ENCODE results near the gene RBM34. TPM values are rescaled to one million over a fixed set of nuclear protein-coding genes. Genes with fewer than 3 reads are reported as not detected.
A peak's percentile ranks its signal among the peaks of the same experiment; 100 is the strongest.

RBM34 gene
- total RNA-seq, 2 experiments from 2014 or later, result 108 to 120 TPM

- H3K27me3 Mint-ChIP-seq, result no peaks in the 10 kb centered on the region
Observed at GRCh38 chr1:235112297-235113182, 48.5 kb downstream of the RBM34 start.

DNA sequence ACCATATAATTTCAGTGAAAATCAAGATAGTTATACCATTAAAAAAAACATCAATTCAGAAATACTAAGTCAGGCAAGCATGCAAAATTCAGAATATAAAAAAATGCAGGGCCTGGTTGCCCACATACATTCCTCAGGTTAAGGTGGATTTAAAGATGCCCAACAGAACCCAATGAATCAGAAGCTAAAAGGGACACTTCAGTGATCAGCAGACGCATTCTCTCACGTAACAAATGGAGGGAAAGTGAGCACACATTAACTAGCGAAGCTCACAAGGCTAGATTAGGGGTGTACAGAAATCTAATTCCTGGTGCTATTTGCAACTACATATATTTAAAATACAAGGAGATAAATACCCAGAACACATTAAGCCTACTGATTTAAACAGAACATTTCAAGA, 49.9 kb downstream of the RBM34 start:
- no peak overlapping the region for H3K4me3 Mint-ChIP-seq
- H3K27me3 Mint-ChIP-seq, result no peaks in the 10 kb centered on the region
- no peak overlapping the region for H3K27ac Mint-ChIP-seq
- H3K9me3 Mint-ChIP-seq, result no peaks in the 10 kb centered on the region
- POLR2A ChIA-PET, result no interaction called here
- no peak for DNase-seq
- CTCF ChIA-PET, result no interaction called here
- intact Hi-C loops (cut with micrococcal nuclease), result no loop called here
- peaks cover 22% of the 10 kb centered on the region for H3K4me1 Mint-ChIP-seq (ENCODE audit: low read depth)
- peaks cover 63% of the 10 kb centered on the region for H3K36me3 Mint-ChIP-seq

More at GRCh38 chr1:235112297-235113182, 48.5 kb downstream of the RBM34 start:
- intact Hi-C loops (cut with micrococcal nuclease), result no loop called here
- CTCF ChIA-PET, result interaction anchor here (0.6 kb wide), 1 partner anchor 45 kb away, joined by 3 read pairs; no protein-coding TSS in a partner anchor
- Mint-ChIP-seq H3K36me3 (peaks cover 55% of the 10 kb centered on the region), H3K27ac (no peak overlapping the region), H3K9me3 (no peaks in the 10 kb centered on the region), H3K4me3 (no peak overlapping the region), H3K4me1 (ENCODE audit: low read depth) (peaks cover 13% of the 10 kb centered on the region)
- no peak for DNase-seq
- POLR2A ChIA-PET, result no interaction called here

DNA sequence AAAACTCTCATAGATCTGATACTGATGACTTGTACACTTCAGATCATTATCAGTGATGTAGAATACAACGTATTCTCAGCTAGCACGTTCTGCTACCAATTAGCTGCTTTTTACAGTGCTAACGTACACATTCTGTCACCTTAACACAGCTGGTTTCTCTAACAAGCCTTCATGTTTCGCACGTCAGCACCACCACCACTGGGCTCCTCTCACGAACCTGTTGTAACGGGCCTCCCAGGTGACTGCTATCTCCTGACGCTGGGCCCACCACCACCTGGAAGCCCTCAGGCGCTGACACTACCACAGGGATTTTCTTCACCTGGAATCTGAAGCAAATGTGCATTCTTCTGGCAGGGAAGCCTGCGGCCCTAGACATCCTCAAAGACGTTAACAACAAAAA, 52.2 kb downstream of the RBM34 start:
- intact Hi-C loops (cut with micrococcal nuclease), result loop anchor here (5.0 kb wide), 1 partner anchor 218 kb away; the partner anchor contains the start of genes ARID4B and GGPS1
- ChIA-PET CTCF (interaction anchor here (0.6 to 1.2 kb wide), 3 partner anchors 16 to 621 kb away, joined by 3 to 4 read pairs (median 3); no protein-coding TSS in a partner anchor), POLR2A (no interaction called here)
- H3K36me3 Mint-ChIP-seq, result peaks cover 52% of the 10 kb centered on the region
- H3K27me3 Mint-ChIP-seq, result no peaks in the 10 kb centered on the region
- peaks cover 40% of the 10 kb centered on the region for H3K4me1 Mint-ChIP-seq (ENCODE audit: low read depth)
- no peak for DNase-seq
- H3K9me3 Mint-ChIP-seq, result no peaks in the 10 kb centered on the region
- no peak overlapping the region for H3K27ac Mint-ChIP-seq
- H3K4me3 Mint-ChIP-seq, result no peak overlapping the region

GRCh38 chr1:235108185-235108593, 52.9 kb downstream of the RBM34 start:
- intact Hi-C loops (cut with micrococcal nuclease), result loop anchor here (5.0 kb wide), 1 partner anchor 219 kb away; the partner anchor contains the start of genes ARID4B and GGPS1

GRCh38 chr1:235107368-235108184, 53.5 kb downstream of the RBM34 start:
- DNase-seq, result no peak
- H3K36me3 Mint-ChIP-seq, result peaks cover 42% of the 10 kb centered on the region
- no peak overlapping the region for H3K27ac Mint-ChIP-seq
- intact Hi-C loops (cut with micrococcal nuclease), result loop anchor here (5.0 kb wide), 1 partner anchor 220 kb away; the partner anchor contains the start of genes ARID4B and GGPS1
- CTCF ChIA-PET, result interaction anchor here (1.0 to 1.2 kb wide), 2 partner anchors 14 to 16 kb away, joined by 3 read pairs; no protein-coding TSS in a partner anchor
- POLR2A ChIA-PET, result interaction anchor here (0.6 kb wide), 1 partner anchor 599 kb away, joined by 3 read pairs; no protein-coding TSS in a partner anchor
- no peaks in the 10 kb centered on the region for H3K27me3 Mint-ChIP-seq
- H3K9me3 Mint-ChIP-seq, result no peaks in the 10 kb centered on the region
- peaks cover 47% of the 10 kb centered on the region for H3K4me1 Mint-ChIP-seq (ENCODE audit: low read depth)
- H3K4me3 Mint-ChIP-seq, result no peak overlapping the region

More at GRCh38 chr1:235108185-235108593, 52.9 kb downstream of the RBM34 start:
- POLR2A ChIA-PET, result interaction anchor here (0.6 kb wide), 1 partner anchor 600 kb away, joined by 3 read pairs; no protein-coding TSS in a partner anchor
- CTCF ChIA-PET, result interaction anchor here (0.6 to 1.2 kb wide), 3 partner anchors 15 to 621 kb away, joined by 3 to 4 read pairs (median 3); no protein-coding TSS in a partner anchor
- DNase-seq, result no peak
- Mint-ChIP-seq H3K27me3 (no peaks in the 10 kb centered on the region), H3K9me3 (no peaks in the 10 kb centered on the region), H3K4me1 (ENCODE audit: low read depth) (peaks cover 43% of the 10 kb centered on the region), H3K4me3 (no peak overlapping the region), H3K36me3 (peaks cover 48% of the 10 kb centered on the region), H3K27ac (no peak overlapping the region)

GRCh38 chr1:235106457-235106856, 54.6 kb downstream of the RBM34 start:
- no peaks in the 10 kb centered on the region for H3K9me3 Mint-ChIP-seq
- no peak overlapping the region for H3K4me3 Mint-ChIP-seq
- CTCF ChIA-PET, result interaction anchor here (0.6 to 5.1 kb wide), 4 partner anchors 13 to 309 kb away, joined by 3 to 52 read pairs (median 4); no protein-coding TSS in a partner anchor
- peaks cover 39% of the 10 kb centered on the region for H3K36me3 Mint-ChIP-seq
- peaks cover 49% of the 10 kb centered on the region for H3K4me1 Mint-ChIP-seq (ENCODE audit: low read depth)
- DNase-seq, result no peak
- peak overlapping the region; percentile 50 for H3K27ac Mint-ChIP-seq
- H3K27me3 Mint-ChIP-seq, result no peaks in the 10 kb centered on the region
- POLR2A ChIA-PET, result interaction anchor here (0.7 kb wide), 1 partner anchor 847 kb away, joined by 3 read pairs; no protein-coding TSS in a partner anchor
- intact Hi-C loops (cut with micrococcal nuclease), result loop anchor here (5.0 kb wide), 1 partner anchor 221 kb away; the partner anchor contains the start of genes ARID4B and GGPS1

DNA sequence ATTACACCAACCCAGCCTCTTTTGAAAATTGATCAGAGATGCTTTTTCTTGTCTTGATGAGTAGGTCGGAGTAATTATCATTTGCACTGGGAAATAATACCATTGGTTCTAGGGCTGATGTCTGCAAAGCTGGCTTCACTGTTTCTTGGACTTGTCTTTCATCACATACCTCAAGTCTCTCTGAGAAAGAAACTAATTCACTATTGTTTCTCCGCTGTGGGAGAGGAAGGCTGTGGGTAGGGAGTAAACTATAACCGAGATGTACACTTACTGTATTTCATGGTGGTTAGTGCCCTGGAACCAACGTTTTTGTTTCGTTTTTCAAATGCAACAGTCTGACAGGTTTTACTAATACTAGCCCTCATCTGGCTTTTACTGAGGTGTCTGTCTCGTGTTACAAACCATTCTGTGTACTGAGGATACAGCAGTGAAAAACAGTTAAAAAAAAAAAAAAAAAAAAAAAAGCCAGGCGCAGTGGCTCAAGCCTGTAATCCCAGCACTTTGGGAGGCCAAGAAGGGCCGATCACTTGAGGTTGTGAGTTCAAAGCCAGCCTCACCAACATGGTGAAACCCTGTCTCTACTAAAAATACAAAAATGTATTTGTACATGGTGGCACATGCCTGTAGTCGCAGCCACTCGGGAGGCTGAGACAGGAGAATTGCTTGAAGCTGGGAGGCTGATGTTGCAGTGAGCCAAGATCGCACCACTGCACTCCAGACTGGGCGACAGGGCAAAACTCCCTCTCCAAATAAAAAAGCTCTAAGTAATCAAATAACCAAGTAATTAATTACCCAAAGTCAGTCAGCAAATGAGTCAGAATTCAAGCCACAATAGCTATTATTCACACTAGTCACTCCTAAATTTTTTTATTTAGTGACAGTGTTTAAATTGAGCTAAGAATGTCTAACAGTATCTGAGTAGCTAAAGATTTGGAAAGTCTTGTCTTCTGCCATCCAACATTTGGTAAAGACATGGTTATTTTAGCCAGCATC, 55.7 kb downstream of the RBM34 start:
- intact Hi-C loops (cut with micrococcal nuclease), result loop anchor here (1.0 to 5.0 kb wide), 3 partner anchors 56 to 222 kb away; partner anchors contain the start of genes ARID4B, GGPS1 and RBM34
- peak; percentile 40 for DNase-seq
- no peaks in the 10 kb centered on the region for H3K9me3 Mint-ChIP-seq
- no peaks in the 10 kb centered on the region for H3K27me3 Mint-ChIP-seq
- peaks cover 39% of the 10 kb centered on the region for H3K4me1 Mint-ChIP-seq (ENCODE audit: low read depth)
- H3K4me3 Mint-ChIP-seq, result peak overlapping the region; percentile 67
- POLR2A ChIA-PET, result interaction anchor here (0.8 to 1.5 kb wide), 8 partner anchors 20 to 501 kb away, joined by 3 to 7 read pairs (median 5); partner anchors contain the start of genes RBM34 and TOMM20
- H3K27ac Mint-ChIP-seq, result peak overlapping the region; percentile 68
- CTCF ChIA-PET, result interaction anchor here (0.6 to 5.1 kb wide), 27 partner anchors 9 to 605 kb away, joined by 3 to 52 read pairs (median 3); partner anchors contain the start of gene RBM34
- peaks cover 28% of the 10 kb centered on the region for H3K36me3 Mint-ChIP-seq

GRCh38 chr1:235102993-235103411, 58.0 kb downstream of the RBM34 start:
- peaks cover 36% of the 10 kb centered on the region for H3K4me1 Mint-ChIP-seq (ENCODE audit: low read depth)
- H3K4me3 Mint-ChIP-seq, result peak overlapping the region; percentile 9
- POLR2A ChIA-PET, result interaction anchor here (1.3 kb wide), 1 partner anchor 24 kb away, joined by 3 read pairs; no protein-coding TSS in a partner anchor
- CTCF ChIA-PET, result interaction anchor here (0.6 to 5.1 kb wide), 6 partner anchors 9 to 603 kb away, joined by 3 to 52 read pairs (median 5); partner anchors contain the start of gene RBM34
- no peak for DNase-seq
- intact Hi-C loops (cut with micrococcal nuclease), result loop anchor here (5.0 kb wide), 1 partner anchor 399 kb away; the partner anchor contains the start of gene B3GALNT2
- no peaks in the 10 kb centered on the region for H3K9me3 Mint-ChIP-seq
- H3K36me3 Mint-ChIP-seq, result peaks cover 12% of the 10 kb centered on the region
- no peak overlapping the region for H3K27ac Mint-ChIP-seq
- no peaks in the 10 kb centered on the region for H3K27me3 Mint-ChIP-seq

GRCh38 chr1:235102259-235102582, 58.8 kb downstream of the RBM34 start:
- intact Hi-C loops (cut with micrococcal nuclease), result loop anchor here (5.0 kb wide), 1 partner anchor 400 kb away; the partner anchor contains the start of gene B3GALNT2
- Mint-ChIP-seq H3K9me3 (no peaks in the 10 kb centered on the region), H3K4me3 (no peak overlapping the region), H3K27me3 (no peaks in the 10 kb centered on the region), H3K4me1 (ENCODE audit: low read depth) (peaks cover 36% of the 10 kb centered on the region), H3K36me3 (peaks cover 8% of the 10 kb centered on the region), H3K27ac (no peak overlapping the region)
- DNase-seq, result no peak
- POLR2A ChIA-PET, result no interaction called here
- CTCF ChIA-PET, result interaction anchor here (0.9 to 5.1 kb wide), 2 partner anchors 9 to 313 kb away, joined by 3 to 52 read pairs; no protein-coding TSS in a partner anchor

GRCh38 chr1:235101558-235102258, 59.3 kb downstream of the RBM34 start:
- Mint-ChIP-seq H3K9me3 (no peaks in the 10 kb centered on the region), H3K27me3 (no peaks in the 10 kb centered on the region), H3K4me1 (ENCODE audit: low read depth) (peaks cover 32% of the 10 kb centered on the region), H3K4me3 (no peak overlapping the region), H3K27ac (no peak overlapping the region), H3K36me3 (peaks cover 5% of the 10 kb centered on the region)
- intact Hi-C loops (cut with micrococcal nuclease), result loop anchor here (5.0 kb wide), 1 partner anchor 401 kb away; the partner anchor contains the start of gene B3GALNT2
- ChIA-PET POLR2A (no interaction called here), CTCF (interaction anchor here (0.9 to 5.1 kb wide), 2 partner anchors 8 to 314 kb away, joined by 3 to 52 read pairs; no protein-coding TSS in a partner anchor)
- DNase-seq, result no peak

Data from activated CD4-positive, alpha-beta memory T cell treated with anti-CD3 and anti-CD28 coated beads for 36 hours (primary cell).